ENCODE data around the gene CFAP221.

Gene CFAP221

DNA sequence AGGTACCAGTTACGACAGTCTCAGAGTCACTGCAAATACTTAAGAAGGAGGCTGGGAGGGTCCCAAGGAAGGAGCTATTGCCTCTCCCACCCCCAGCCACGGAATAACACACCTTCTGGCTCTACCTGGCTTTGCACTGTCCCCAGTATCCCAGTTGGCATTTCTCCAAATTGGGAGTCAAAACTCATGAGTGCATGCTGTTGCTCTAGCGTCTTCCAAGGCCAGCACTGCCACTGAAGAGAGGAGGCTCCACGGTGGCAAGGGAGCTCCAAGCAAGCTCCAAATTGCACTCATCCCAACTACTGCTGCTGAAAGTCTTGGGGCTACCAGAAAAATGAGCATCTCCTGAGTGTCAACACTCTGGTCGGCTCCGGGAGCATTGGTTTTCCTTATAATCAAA lies 21.6 kb upstream of the CFAP221 start:
- ChIA-PET CTCF (interaction anchor here (0.9 to 1.5 kb wide), 2 partner anchors 17 to 32 kb away, joined by 3 read pairs; no protein-coding TSS in a partner anchor), POLR2A (no interaction called here)
- Histone ChIP-seq H3K9me3 (ENCODE audit: control extremely low read depth in 1 of 5, control insufficient read depth in 4 of 5, insufficient read depth in 2 of 5, low read depth in 1 of 5, low read length in 4 of 5) (no peaks in the 10 kb centered on the region), H3K4me1 (ENCODE audit: control extremely low read depth in 1 of 4, control insufficient read depth in 4 of 4, insufficient read depth in 4 of 4, low read length in 3 of 4) (peaks cover 7 to 31% (median 25%) of the 10 kb centered on the region in 4 experiments), H3K27me3 (replicated peaks in 2 of 5; ENCODE audit: control insufficient read depth in 4 of 5, insufficient read depth in 5 of 5, low read length in 4 of 5) (peaks cover 8 to 56% (median 18%) of the 10 kb centered on the region in 5 experiments), H3K36me3 (ENCODE audit: control insufficient read depth in 4 of 4, insufficient read depth in 4 of 4, low read length in 3 of 4) (no peaks in the 10 kb centered on the region), H3K4me3 (ENCODE audit: control insufficient read depth in 1 of 7, extremely low read depth in 1 of 7, insufficient read depth in 4 of 7, low read depth in 2 of 7, low read length in 6 of 7) (no peak overlapping the region), H3K27ac (ENCODE audit: insufficient read depth in 1 of 2, low read depth in 1 of 2, low read length in 2 of 2, poor library complexity in 1 of 2, severe bottlenecking in 2 of 2) (no peak overlapping the region)
- no peak for DNase-seq
- WGBS (ENCODE audit: insufficient coverage) = 85% methylated on average over 5 of the region's 6 CpGs

DNA sequence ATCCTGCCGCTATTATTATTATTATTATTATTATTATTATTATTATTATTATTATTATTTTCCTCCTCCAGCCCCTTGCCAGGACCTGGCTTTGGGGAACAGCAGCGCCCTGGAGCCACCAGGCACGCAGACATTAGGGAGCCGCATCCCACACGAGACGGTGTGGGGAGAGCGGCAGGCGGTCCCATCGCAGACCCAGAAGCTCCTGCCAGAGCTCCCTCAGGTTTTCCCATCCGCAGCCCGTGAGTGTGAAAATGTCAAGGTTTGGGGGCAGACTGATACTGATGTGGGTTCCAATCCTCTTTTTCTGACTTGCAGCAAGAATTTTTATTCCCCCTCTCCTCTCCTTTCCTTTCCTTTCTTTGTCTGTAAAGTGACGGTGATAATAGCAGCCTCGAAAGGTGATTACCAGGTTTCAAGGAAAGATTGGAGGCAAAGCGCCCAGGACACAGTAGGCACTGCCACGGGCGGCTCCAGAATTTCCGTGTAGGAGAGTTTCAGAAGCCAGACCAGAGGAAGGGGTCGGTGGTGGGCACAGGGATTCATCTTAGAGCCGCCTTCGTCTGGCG lies 20.8 kb upstream of the CFAP221 start:
- H3K4me1 ChIP-seq (ENCODE audit: control extremely low read depth in 1 of 4, control insufficient read depth in 4 of 4, insufficient read depth in 4 of 4, low read length in 3 of 4) = peaks cover 7 to 31% (median 25%) of the 10 kb centered on the region in 4 experiments
- DNase-seq = no peak
- H3K27me3 ChIP-seq (replicated peaks in 2 of 5; ENCODE audit: control insufficient read depth in 4 of 5, insufficient read depth in 5 of 5, low read length in 4 of 5) = peaks cover 8 to 57% (median 22%) of the 10 kb centered on the region in 5 experiments
- no peaks in the 10 kb centered on the region for H3K9me3 ChIP-seq (ENCODE audit: control extremely low read depth in 1 of 5, control insufficient read depth in 4 of 5, insufficient read depth in 2 of 5, low read depth in 1 of 5, low read length in 4 of 5)
- 12% methylated on average over 18 of the region's 21 CpGs for WGBS (ENCODE audit: insufficient coverage)
- no peaks in the 10 kb centered on the region for H3K36me3 ChIP-seq (ENCODE audit: control insufficient read depth in 4 of 4, insufficient read depth in 4 of 4, low read length in 3 of 4)
- CTCF ChIA-PET = interaction anchor here (1.5 kb wide), 1 partner anchor 17 kb away, joined by 3 read pairs; no protein-coding TSS in a partner anchor
- POLR2A ChIA-PET = interaction anchor here (0.7 kb wide), 1 partner anchor 42 kb away, joined by 3 read pairs; no protein-coding TSS in a partner anchor
- peak overlapping the region in 3 of 7 experiments; percentile 35 to 48 (median 42) for H3K4me3 ChIP-seq (ENCODE audit: control insufficient read depth in 1 of 7, extremely low read depth in 1 of 7, insufficient read depth in 4 of 7, low read depth in 2 of 7, low read length in 6 of 7)
- H3K27ac ChIP-seq (ENCODE audit: insufficient read depth in 1 of 2, low read depth in 1 of 2, low read length in 2 of 2, poor library complexity in 1 of 2, severe bottlenecking in 2 of 2) = no peak overlapping the region

DNA sequence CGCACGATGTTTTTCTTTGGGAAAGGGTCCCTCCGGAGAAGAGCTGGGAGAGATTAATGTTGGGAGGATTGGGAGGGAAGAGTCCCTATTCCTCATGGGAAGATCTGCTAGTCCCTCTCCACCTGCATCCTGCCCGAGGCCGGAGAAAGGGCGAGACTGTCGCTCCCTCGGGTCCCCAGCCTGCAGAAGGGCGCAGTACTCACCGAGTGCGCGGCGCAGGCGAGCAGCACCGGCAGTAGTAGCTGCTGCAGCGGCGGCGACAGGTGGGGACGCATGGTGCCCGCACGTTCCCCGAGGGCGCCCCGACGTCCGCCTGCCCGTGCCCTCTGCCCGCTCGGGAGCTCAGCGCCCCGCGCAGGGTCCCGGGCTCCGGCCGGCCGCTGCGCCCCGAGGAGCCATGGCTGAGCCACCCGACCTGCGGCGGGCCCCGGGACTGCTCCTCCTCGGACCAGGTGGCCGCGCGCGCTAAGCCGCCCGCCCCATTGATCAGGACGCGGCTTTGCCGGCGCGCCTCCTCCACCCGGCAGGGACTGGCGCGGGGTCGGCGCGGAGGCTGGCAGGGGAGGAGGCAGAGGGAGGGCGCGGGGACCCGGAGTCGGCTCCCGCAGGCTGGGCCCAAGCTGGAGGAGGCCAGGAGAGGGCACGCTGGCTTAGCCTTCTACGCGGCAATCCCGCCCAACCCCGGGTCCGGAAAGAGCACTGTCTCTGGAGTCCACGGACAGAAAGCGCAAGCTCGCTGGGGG lies 20.1 kb upstream of the CFAP221 start, which contains the start of gene SCTR:
TSS of gene SCTR (minus strand) at position 532 of the 743 bp plus-strand sequence. CDS start at position 275, 257 bp downstream.
- Histone ChIP-seq H3K36me3 (ENCODE audit: control insufficient read depth in 4 of 4, insufficient read depth in 4 of 4, low read length in 3 of 4) (no peaks in the 10 kb centered on the region), H3K27me3 (replicated peaks in 2 of 5; ENCODE audit: control insufficient read depth in 4 of 5, insufficient read depth in 5 of 5, low read length in 4 of 5) (peaks cover 8 to 56% (median 22%) of the 10 kb centered on the region in 5 experiments), H3K4me3 (ENCODE audit: control insufficient read depth in 1 of 7, extremely low read depth in 1 of 7, insufficient read depth in 4 of 7, low read depth in 2 of 7, low read length in 6 of 7) (peak within 1 kb of the TSS in 3 of 7 experiments; percentile 35 to 48 (median 42)), H3K4me1 (ENCODE audit: control extremely low read depth in 1 of 4, control insufficient read depth in 4 of 4, insufficient read depth in 4 of 4, low read length in 3 of 4) (peaks cover 7 to 31% (median 25%) of the 10 kb centered on the region in 4 experiments), H3K27ac (ENCODE audit: insufficient read depth in 1 of 2, low read depth in 1 of 2, low read length in 2 of 2, poor library complexity in 1 of 2, severe bottlenecking in 2 of 2) (no peak within 1 kb of the TSS), H3K9me3 (ENCODE audit: control extremely low read depth in 1 of 5, control insufficient read depth in 4 of 5, insufficient read depth in 2 of 5, low read depth in 1 of 5, low read length in 4 of 5) (no peaks in the 10 kb centered on the region)
- ChIA-PET POLR2A (no interaction called here), CTCF (interaction anchor here (1.5 kb wide), 1 partner anchor 16 kb away, joined by 3 read pairs; no protein-coding TSS in a partner anchor)
- WGBS (ENCODE audit: insufficient coverage) = 14% methylated on average over 68 of the region's 74 CpGs
- DNase-seq = peak; percentile 10 to 60 (median 49)

DNA sequence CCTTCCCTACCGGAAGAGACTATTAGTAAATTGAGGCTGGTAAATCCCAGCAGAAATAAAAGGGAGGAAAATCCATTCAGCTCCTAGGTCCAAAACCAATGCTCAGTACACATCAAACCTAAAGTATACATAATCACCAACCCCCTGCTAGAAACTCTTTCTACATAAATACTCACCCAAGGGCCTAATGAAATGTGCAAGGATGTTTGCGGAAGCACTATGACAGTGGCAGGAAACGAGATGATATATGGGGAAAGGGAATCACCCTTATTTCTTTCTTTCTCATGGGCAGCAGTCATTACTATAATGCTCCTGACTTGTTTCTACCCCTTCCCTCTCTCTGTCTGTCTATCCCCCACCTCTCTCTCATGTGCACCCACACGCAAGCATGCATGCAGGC lies 18.6 kb upstream of the CFAP221 start:
- peaks cover 8 to 54% (median 22%) of the 10 kb centered on the region in 5 experiments for H3K27me3 ChIP-seq (replicated peaks in 2 of 5; ENCODE audit: control insufficient read depth in 4 of 5, insufficient read depth in 5 of 5, low read length in 4 of 5)
- ChIA-PET CTCF (interaction anchor here (0.9 kb wide), 1 partner anchor 31 kb away, joined by 3 read pairs; no protein-coding TSS in a partner anchor), POLR2A (no interaction called here)
- H3K9me3 ChIP-seq (ENCODE audit: control extremely low read depth in 1 of 5, control insufficient read depth in 4 of 5, insufficient read depth in 2 of 5, low read depth in 1 of 5, low read length in 4 of 5) = no peaks in the 10 kb centered on the region
- DNase-seq = peak; percentile 37 to 84 (median 82)
- peaks cover 7 to 31% (median 25%) of the 10 kb centered on the region in 4 experiments for H3K4me1 ChIP-seq (ENCODE audit: control extremely low read depth in 1 of 4, control insufficient read depth in 4 of 4, insufficient read depth in 4 of 4, low read length in 3 of 4)
- H3K27ac ChIP-seq (ENCODE audit: insufficient read depth in 1 of 2, low read depth in 1 of 2, low read length in 2 of 2, poor library complexity in 1 of 2, severe bottlenecking in 2 of 2) = no peak overlapping the region
- no peaks in the 10 kb centered on the region for H3K36me3 ChIP-seq (ENCODE audit: control insufficient read depth in 4 of 4, insufficient read depth in 4 of 4, low read length in 3 of 4)
- 0% methylated on average over 2 of the region's 4 CpGs for WGBS (ENCODE audit: insufficient coverage)
- peak overlapping the region in 2 of 7 experiments; percentile 4 to 13 for H3K4me3 ChIP-seq (ENCODE audit: control insufficient read depth in 1 of 7, extremely low read depth in 1 of 7, insufficient read depth in 4 of 7, low read depth in 2 of 7, low read length in 6 of 7)

DNA sequence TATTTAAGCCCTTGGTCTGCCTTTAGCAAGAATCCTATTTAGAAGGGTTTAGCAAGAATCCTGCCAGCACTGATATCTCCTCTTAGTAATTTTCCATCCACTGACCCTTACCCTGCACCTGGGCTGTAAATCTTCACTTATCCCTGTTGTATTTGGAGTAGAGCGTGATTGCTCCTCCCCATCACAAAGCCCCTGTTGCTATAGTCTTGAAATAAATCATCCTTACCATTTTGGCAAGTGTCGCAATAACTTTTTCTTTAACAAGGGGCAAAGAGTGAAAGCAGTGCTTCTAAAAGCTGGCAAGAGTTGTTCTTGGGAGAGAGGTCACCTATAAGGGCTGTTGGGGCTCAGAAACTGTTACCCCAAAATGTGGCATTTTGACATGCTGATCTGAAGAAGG lies 16.2 kb upstream of the CFAP221 start:
- Histone ChIP-seq H3K27ac (ENCODE audit: insufficient read depth in 1 of 2, low read depth in 1 of 2, low read length in 2 of 2, poor library complexity in 1 of 2, severe bottlenecking in 2 of 2) (no peak overlapping the region), H3K4me3 (ENCODE audit: control insufficient read depth in 1 of 7, extremely low read depth in 1 of 7, insufficient read depth in 4 of 7, low read depth in 2 of 7, low read length in 6 of 7) (no peak overlapping the region), H3K9me3 (ENCODE audit: control extremely low read depth in 1 of 5, control insufficient read depth in 4 of 5, insufficient read depth in 2 of 5, low read depth in 1 of 5, low read length in 4 of 5) (peaks cover 0 to 14% (median 1%) of the 10 kb centered on the region in 5 experiments), H3K36me3 (ENCODE audit: control insufficient read depth in 4 of 4, insufficient read depth in 4 of 4, low read length in 3 of 4) (no peaks in the 10 kb centered on the region), H3K27me3 (replicated peaks in 2 of 5; ENCODE audit: control insufficient read depth in 4 of 5, insufficient read depth in 5 of 5, low read length in 4 of 5) (peaks cover 0 to 32% (median 17%) of the 10 kb centered on the region in 5 experiments), H3K4me1 (ENCODE audit: control extremely low read depth in 1 of 4, control insufficient read depth in 4 of 4, insufficient read depth in 4 of 4, low read length in 3 of 4) (peaks cover 7 to 31% (median 25%) of the 10 kb centered on the region in 4 experiments)
- POLR2A ChIA-PET = no interaction called here
- WGBS (ENCODE audit: insufficient coverage) = 67% methylated on average over 1 of the region's 2 CpGs
- CTCF ChIA-PET = no interaction called here
- DNase-seq = no peak

DNA sequence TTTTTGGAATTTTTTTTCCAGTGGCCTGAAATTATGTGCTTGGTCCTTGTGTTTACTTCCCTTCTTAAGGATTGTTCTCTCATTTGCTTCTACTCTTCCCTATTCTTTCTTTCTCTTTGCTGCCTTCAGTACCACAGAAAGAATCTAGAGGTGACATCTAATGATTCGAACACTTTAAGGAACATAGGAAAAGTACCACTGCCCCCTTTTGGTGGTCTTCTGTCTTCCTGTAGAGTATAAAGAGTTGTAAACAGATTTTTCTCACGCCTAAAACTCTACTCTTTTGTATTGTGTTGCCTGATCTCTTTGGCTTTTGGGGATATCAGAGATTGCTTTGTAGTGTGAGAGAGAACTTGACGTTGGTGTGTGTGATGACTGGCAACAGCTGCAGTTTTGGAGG lies 13.0 kb upstream of the CFAP221 start:
- CTCF ChIA-PET = no interaction called here
- H3K4me1 ChIP-seq (ENCODE audit: control extremely low read depth in 1 of 4, control insufficient read depth in 4 of 4, insufficient read depth in 4 of 4, low read length in 3 of 4) = peaks cover 2 to 7% (median 4%) of the 10 kb centered on the region in 4 experiments
- peak in 2 of 3 donors; percentile 46 to 55 for DNase-seq
- no peak overlapping the region for H3K27ac ChIP-seq (ENCODE audit: insufficient read depth in 1 of 2, low read depth in 1 of 2, low read length in 2 of 2, poor library complexity in 1 of 2, severe bottlenecking in 2 of 2)
- peaks cover 4 to 43% (median 13%) of the 10 kb centered on the region in 5 experiments for H3K9me3 ChIP-seq (ENCODE audit: control extremely low read depth in 1 of 5, control insufficient read depth in 4 of 5, insufficient read depth in 2 of 5, low read depth in 1 of 5, low read length in 4 of 5)
- no peak overlapping the region for H3K4me3 ChIP-seq (ENCODE audit: control insufficient read depth in 1 of 7, extremely low read depth in 1 of 7, insufficient read depth in 4 of 7, low read depth in 2 of 7, low read length in 6 of 7)
- peaks cover 0 to 13% (median 6%) of the 10 kb centered on the region in 5 experiments for H3K27me3 ChIP-seq (replicated peaks in 2 of 5; ENCODE audit: control insufficient read depth in 4 of 5, insufficient read depth in 5 of 5, low read length in 4 of 5)
- POLR2A ChIA-PET = no interaction called here
- WGBS (ENCODE audit: insufficient coverage) = 80% methylated on average over 1 of the region's 3 CpGs
- H3K36me3 ChIP-seq (ENCODE audit: control insufficient read depth in 4 of 4, insufficient read depth in 4 of 4, low read length in 3 of 4) = no peaks in the 10 kb centered on the region
